ENCODE measurements around the gene SFTPD.

DNA sequence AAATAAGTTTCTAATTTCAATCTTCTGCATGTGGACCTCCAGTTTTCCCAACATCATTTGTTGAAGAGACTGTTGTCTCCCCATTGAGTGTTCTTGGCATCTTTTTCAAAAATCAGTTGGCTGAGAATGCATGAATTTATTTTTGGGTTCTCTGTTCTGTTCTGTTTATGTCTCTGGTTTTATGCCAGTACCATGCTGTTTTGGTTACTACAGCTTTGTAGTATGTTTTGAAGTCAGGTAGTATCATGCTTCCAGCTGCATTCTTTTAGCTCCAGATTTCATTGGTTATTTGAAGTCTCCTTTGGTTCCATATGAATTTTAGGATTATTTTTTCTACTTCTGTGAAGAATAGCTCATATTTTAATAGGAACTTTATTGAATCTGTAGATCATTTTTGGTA is 21.2 kb upstream of the SFTPD start:
- TF ChIP-seq, protein P1, sequence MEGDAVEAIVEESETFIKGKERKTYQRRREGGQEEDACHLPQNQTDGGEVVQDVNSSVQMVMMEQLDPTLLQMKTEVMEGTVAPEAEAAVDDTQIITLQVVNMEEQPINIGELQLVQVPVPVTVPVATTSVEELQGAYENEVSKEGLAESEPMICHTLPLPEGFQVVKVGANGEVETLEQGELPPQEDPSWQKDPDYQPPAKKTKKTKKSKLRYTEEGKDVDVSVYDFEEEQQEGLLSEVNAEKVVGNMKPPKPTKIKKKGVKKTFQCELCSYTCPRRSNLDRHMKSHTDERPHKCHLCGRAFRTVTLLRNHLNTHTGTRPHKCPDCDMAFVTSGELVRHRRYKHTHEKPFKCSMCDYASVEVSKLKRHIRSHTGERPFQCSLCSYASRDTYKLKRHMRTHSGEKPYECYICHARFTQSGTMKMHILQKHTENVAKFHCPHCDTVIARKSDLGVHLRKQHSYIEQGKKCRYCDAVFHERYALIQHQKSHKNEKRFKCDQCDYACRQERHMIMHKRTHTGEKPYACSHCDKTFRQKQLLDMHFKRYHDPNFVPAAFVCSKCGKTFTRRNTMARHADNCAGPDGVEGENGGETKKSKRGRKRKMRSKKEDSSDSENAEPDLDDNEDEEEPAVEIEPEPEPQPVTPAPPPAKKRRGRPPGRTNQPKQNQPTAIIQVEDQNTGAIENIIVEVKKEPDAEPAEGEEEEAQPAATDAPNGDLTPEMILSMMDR (IDR thresholded peaks at IDR 0.05; ENCODE audit: low read length) = no peak
- no peak for TF ChIP-seq EZH2 (IDR thresholded peaks at IDR 0.05; ENCODE audit: borderline replicate concordance, low read length)
